GM12878 (cell line): ENCODE data around the gene KCNS1. TPM values are rescaled to one million over a fixed set of nuclear protein-coding genes. Genes with fewer than 3 reads are reported as not detected.

ENCODE experiments used
- ATF7 ChIP-seq: fragments of 450-650 bp; IDR thresholded peaks from 2 replicates; pipeline ENCODE4 v1.6.1; 2016; ENCODE audit warnings: low read depth, mild to moderate bottlenecking
- BCLAF1 ChIP-seq: fragments of 450-650 bp; IDR thresholded peaks from 2 replicates; pipeline ENCODE4 v1.6.1; 2017; ENCODE audit warnings: antibody characterized with exemption, mild to moderate bottlenecking, moderate library complexity
- CBX5 ChIP-seq: sonication (generic); IDR thresholded peaks from 2 replicates; pipeline ENCODE4 v1.6.1; 2016; ENCODE audit warnings: low read depth, moderate library complexity, mild to moderate bottlenecking, inconsistent platforms
- DPF2 ChIP-seq: fragments of 450-650 bp; IDR thresholded peaks from 2 replicates; pipeline ENCODE4 v1.6.1; 2017; ENCODE audit warnings: mild to moderate bottlenecking
- ELK1 ChIP-seq: IDR thresholded peaks from 2 replicates; pipeline ENCODE4 v1.6.1; 2012; ENCODE audit warnings: low read depth, low read length, improper control_type of control experiment
- IKZF1 ChIP-seq: fragments of 450-650 bp; conservative IDR thresholded peaks from 2 replicates; pipeline ENCODE4 v1.6.1; 2017; ENCODE audit warnings: antibody characterized with exemption, mild to moderate bottlenecking
- IRF3 ChIP-seq: fragments of 450-650 bp; IDR thresholded peaks from 2 replicates; pipeline ENCODE4 v1.6.1; 2014; ENCODE audit warnings: mild to moderate bottlenecking
- KAT2A ChIP-seq: conservative IDR thresholded peaks from 2 replicates; pipeline ENCODE4 v1.6.1; 2011; ENCODE audit warnings: low read depth, low read length; ENCODE audit not compliant: control insufficient read depth
- MEF2B ChIP-seq: fragments of 450-650 bp; IDR thresholded peaks from 2 replicates; pipeline ENCODE4 v1.6.1; 2018; ENCODE audit warnings: mild to moderate bottlenecking, moderate library complexity; ENCODE audit not compliant: partially characterized antibody, poor library complexity, severe bottlenecking
- MXI1 ChIP-seq: fragments of 150-350 bp; IDR thresholded peaks from 2 replicates; pipeline ENCODE4 v1.6.1; 2011; ENCODE audit warnings: low read depth, mild to moderate bottlenecking, inconsistent platforms, low read length, improper control_type of control experiment
- RAD51 ChIP-seq: fragments of 450-650 bp; IDR thresholded peaks from 2 replicates; pipeline ENCODE4 v1.6.1; 2016; ENCODE audit warnings: moderate library complexity, mild to moderate bottlenecking, inconsistent platforms
- SMAD5 ChIP-seq: IDR thresholded peaks from 2 replicates; pipeline ENCODE4 v1.6.1; 2016; ENCODE audit warnings: antibody characterized with exemption, low read depth
- SPI1 ChIP-seq: IDR thresholded peaks from 2 replicates; pipeline ENCODE4 v1.6.1; 2011; ENCODE audit warnings: low read depth, mild to moderate bottlenecking, low read length, moderate library complexity, borderline replicate concordance; ENCODE audit not compliant: insufficient read depth
- SRF ChIP-seq, 2 experiments: IDR thresholded peaks; 2 replicates each; pipeline ENCODE4 v1.6.1; 2011; ENCODE audit warnings: low read depth in 2 of 2, low read length in 2 of 2, mild to moderate bottlenecking in 1 of 2, moderate library complexity in 1 of 2
- STAT1 ChIP-seq: fragments of 450-650 bp; conservative IDR thresholded peaks from 2 replicates; pipeline ENCODE4 v1.6.1; 2014; ENCODE audit warnings: antibody characterized with exemption, mild to moderate bottlenecking
- YBX1 ChIP-seq: fragments of 450-650 bp; IDR thresholded peaks from 2 replicates; pipeline ENCODE4 v1.6.1; 2016; ENCODE audit warnings: antibody characterized with exemption
- ZBTB40 ChIP-seq: fragments of 450-650 bp; IDR thresholded peaks from 2 replicates; pipeline ENCODE4 v1.6.1; 2016; ENCODE audit warnings: mild to moderate bottlenecking, moderate library complexity, borderline replicate concordance
- ZNF207 ChIP-seq: fragments of 450-650 bp; IDR thresholded peaks from 2 replicates; pipeline ENCODE4 v1.6.1; 2014; ENCODE audit warnings: antibody characterized with exemption, mild to moderate bottlenecking, borderline replicate concordance
- ZSCAN29 ChIP-seq: fragments of 450-650 bp; IDR thresholded peaks from 2 replicates; pipeline ENCODE4 v1.6.1; 2017; ENCODE audit warnings: mild to moderate bottlenecking, moderate library complexity
- polyA plus RNA-seq, 11 experiments: library from polyadenylated mRNA; depleted of rRNA in 4 of 11; unstranded in 6 of 11; stranded (reverse) in 5 of 11; fragments of >200 nt; fragmentation: Nextera tagmentation in 4 of 11; fragmentation: Illumina TruSeq in 1 of 11; extraction: Ambion mirVana in 4 of 11; extraction: Trizol in 1 of 11; gene quantifications; 1 replicate in 1 of 11; 2 replicates in 10 of 11; pipeline versions ENCODE4 v1.2.1 to v1.2.3, GENCODE V29; 2011 to 2016; ENCODE audit warnings: inconsistent platforms in 2 of 11, missing spikeins in 2 of 11, low read depth in 1 of 11
- total RNA-seq, 4 experiments: library from RNA; depleted of rRNA in 3 of 4; stranded (reverse); fragments of >200 nt in 3 of 4; fragmentation: Illumina TruSeq in 1 of 4; extraction: Trizol in 1 of 4; gene quantifications; 2 replicates each; pipeline versions ENCODE4 v1.2.1 to v1.2.3, GENCODE V29; 2013 to 2021
- TF ChIP-seq, protein P1 (sequence below): IDR thresholded peaks from 2 replicates; pipeline ENCODE4 v1.6.1; 2011; ENCODE audit warnings: borderline replicate concordance, low read depth, mild to moderate bottlenecking, moderate library complexity, mixed read lengths, low read length; ENCODE audit not compliant: insufficient read depth; ENCODE audit errors: extremely low read length

The KCNS1 gene
- total and polyA plus RNA-seq, 10 of the 15 experiments (the other 5 are each of a cell fraction or from before 2014, with no cell fraction given), result not detected

- TF ChIP-seq ZNF207 (no peak), BCLAF1 (no peak), SPI1 (peak; percentile 32; the same call in 1 of the 2 replicates), MEF2B (peak; percentile 91), IRF3 (no peak), CBX5 (no peak), SMAD5 (no peak), STAT1 (no peak), MXI1 (no peak), ZBTB40 (no peak), ZSCAN29 (no peak), YBX1 (no peak), IKZF1 (peak; percentile 76), KAT2A (no peak), DPF2 (peak; percentile 77), ELK1 (no peak), RAD51 (peak; percentile 56), ATF7 (peak; percentile 82), SRF (IDR thresholded peaks at IDR 0.05; ENCODE audit: low read depth in 2 of 2, low read length in 2 of 2) (no peak)
- TF ChIP-seq, protein P1, sequence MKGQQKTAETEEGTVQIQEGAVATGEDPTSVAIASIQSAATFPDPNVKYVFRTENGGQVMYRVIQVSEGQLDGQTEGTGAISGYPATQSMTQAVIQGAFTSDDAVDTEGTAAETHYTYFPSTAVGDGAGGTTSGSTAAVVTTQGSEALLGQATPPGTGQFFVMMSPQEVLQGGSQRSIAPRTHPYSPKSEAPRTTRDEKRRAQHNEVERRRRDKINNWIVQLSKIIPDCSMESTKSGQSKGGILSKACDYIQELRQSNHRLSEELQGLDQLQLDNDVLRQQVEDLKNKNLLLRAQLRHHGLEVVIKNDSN, result no peak
Measured at GRCh38 chr20:45051204-45052060, 49.5 kb downstream of the KCNS1 start (continued).
